ENCODE measurements around the gene HTRA2. TPM values are rescaled to one million over a fixed set of nuclear protein-coding genes. Genes with fewer than 3 reads are reported as not detected.

The HTRA2 gene
- total RNA-seq, 1 donor from 2014 or later = 31.0 TPM

DNA sequence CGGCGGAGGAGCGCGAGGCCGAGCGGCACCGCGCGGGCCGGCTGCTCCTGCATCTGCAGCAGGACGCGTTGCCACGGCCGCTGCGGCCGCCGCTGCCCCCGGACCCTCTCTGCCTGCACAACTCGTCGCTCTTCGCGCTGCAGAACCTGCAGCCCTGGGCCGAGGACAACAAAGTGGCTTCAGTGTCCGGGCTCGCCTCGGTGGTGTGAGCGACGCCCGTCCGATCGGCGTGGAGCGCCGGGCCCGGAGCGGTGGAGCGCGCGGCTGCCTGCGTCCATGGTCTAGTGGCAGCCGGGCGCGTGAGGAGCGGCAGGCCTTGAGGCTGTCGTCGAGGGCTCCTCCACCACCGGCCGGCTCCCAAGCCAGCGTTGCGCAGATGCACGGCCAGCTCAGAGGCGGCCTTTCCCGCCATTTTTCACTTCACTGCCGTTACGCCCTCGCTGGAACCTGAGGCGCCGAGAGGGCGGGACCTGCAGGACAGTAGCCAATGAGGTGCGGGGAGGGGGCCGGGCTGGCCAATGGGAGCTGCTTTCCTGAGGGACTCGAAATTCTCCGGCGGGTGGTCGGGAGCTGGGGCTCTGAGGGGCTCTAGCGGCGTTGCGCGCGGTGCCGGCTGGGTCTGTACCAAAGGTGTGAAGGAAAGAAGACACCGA, 13.6 kb upstream of the HTRA2 start:
- DNase-seq (ENCODE audit: low spot score) = peak; percentile 67

- DNase-seq (ENCODE audit: low spot score) = no peak
These were observed 13.1 kb upstream of the HTRA2 start for GRCh38 chr2:74516650-74517049.

DNA sequence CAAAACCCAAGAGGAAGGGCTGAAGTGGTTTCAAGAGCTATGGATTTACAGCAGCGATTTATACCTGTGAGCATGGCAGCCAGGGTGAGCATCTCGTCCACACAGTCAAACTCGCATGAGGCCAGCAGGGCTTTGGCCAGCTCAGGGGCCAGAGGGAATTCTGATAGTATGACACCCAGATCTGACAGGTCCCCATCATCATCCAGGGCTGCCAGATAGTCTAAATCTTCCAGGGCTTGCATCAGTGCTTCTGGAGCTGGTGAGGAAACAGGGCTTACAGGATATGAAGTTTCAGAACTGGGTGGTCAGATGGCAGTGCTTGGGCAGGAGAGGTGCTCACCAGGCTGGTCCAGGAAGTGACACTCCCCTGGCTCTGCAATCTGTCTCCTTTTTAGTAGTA, 7.2 kb upstream of the HTRA2 start:
- DNase-seq (ENCODE audit: low spot score) = no peak

GRCh38 chr2:74524005-74524404, 5.7 kb upstream of the HTRA2 start:
- no peak for DNase-seq (ENCODE audit: low spot score)

DNA sequence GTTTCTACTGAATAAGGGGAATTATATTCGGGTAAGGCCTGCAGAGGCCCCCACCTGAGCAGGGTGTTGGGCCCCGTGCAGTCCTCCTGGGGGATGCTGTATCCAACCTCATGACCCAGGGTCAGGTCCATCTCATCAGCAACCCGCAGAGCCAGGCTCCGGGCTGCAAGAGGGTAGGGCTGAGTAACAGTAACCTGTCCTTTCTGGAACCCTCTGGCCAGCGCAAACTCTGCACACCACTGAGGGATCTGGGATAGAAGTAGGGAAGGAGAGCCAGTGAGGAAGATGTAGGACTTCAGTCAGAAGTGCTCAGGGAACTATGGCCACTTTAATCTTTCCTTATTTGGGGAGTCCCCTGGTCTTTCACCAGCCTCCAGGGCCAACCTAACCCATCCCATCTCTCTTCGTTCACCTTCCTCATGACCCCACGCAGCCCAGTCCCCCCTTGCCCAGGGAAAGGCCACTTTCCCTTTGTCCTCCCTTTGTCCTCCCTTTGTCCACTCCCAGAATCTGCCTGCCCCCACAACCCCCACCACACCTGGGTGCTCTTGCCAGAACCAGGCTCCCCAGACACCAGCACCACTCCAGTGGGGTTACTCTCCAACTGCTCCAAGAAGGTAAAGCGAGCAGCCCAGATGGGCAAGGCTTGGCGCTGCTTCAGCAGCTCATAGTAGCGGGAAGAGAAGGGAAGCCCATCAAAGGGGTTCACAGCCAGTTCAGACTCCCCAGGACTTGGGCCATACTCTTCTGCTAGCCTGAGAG, 4.6 kb upstream of the HTRA2 start:
- no peak for DNase-seq (ENCODE audit: low spot score)

GRCh38 chr2:74525717-74526648, 3.8 kb upstream of the HTRA2 start, which contains the start of gene DQX1:
Gene DQX1, minus strand, starts transcription at chr2:74526231. Its CDS starts 502 bp downstream, at chr2:74525729.
- no peak for DNase-seq (ENCODE audit: low spot score)

DNA sequence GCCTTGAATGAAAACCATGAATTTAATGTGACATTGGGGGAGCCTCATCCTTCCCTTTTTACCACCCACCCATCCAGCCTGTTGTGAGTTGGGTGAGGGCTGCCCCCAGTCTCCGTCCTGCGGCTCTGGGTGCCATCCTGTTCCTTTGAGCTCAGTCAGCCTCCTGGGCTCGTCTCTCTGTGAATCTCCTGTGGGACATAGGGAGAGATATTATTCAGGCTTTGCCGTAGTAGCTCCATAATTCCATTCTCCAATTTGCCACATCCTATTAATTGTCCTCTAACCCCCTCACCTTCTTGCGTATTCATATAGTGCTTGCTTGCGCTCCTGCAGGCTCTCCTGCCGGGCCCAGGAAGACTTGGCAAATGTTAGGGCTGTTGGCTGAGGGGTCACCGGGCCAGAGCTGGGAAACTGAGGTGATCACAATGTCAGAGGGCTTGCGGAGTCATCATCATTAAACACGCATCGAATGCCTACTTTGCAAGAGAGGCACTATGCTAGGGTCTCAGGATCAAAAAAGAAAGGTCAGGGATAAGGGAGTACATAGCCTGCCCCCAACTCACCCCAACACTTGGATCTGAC, 3.0 kb upstream of the HTRA2 start:
- no peak for DNase-seq (ENCODE audit: low spot score)

DNA sequence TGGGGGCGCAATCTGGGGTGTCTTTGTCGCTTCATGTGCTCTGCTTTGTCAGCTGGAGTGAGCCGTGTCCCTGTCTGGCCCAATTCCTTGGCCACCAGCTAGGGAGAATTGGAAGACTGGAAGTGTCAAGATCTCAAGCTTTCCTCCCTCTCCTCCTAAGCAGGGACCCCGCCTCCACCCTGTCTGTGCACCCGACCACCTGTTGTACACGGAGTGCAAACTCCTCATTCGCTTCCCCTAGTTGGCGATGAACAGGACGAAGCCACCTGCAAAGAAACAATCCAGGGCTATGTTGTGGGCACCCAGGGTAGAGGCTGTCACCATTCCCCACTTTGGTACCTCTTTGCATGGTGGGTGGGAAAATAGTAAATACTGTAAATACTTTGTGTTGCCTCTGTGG, 2.0 kb upstream of the HTRA2 start:
- no peak for DNase-seq (ENCODE audit: low spot score)

DNA sequence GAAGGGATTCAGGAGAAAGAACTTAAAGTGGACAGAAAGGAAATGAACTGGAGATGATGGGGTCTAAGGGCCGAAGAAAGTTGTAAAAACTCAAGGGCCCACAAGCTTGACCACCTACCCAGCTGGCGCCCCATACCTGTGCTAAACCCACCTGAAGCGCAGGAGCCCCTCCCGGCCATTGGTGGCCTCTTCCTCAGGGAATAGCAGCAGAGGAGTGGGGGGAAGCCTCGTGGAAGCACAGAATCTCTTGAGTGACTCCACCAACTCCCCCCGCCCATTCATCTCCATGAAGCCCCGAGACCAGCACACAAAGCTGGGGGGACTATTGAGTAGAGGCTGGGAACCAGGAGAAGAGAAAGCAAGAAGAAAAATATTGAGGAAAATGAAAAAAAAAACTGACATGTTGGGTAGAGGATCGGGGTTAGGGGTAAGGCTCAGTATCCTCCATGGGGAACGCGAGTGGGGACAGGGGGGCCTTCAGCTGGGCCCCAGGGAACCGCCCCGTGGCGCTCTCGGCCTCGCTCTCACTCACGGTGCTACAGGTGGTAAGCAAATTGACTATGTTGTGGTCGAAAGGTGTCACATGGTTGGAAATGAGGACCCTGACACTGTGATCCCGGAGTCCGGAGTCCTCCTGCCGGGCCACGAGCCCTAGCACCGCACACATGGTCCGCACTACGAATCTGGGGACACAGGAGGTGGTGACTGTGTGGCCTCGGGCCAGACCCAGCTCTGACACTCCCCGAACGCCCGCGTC, 955 bp upstream of the HTRA2 start:
- DNase-seq (ENCODE audit: low spot score) = no peak

- no peak for DNase-seq (ENCODE audit: low spot score)
These were observed 780 bp downstream of the HTRA2 start for GRCh38 chr2:74530239-74531187.

GRCh38 chr2:74531666-74532065, 1.9 kb downstream of the HTRA2 start:
- DNase-seq (ENCODE audit: low spot score) = no peak

DNA sequence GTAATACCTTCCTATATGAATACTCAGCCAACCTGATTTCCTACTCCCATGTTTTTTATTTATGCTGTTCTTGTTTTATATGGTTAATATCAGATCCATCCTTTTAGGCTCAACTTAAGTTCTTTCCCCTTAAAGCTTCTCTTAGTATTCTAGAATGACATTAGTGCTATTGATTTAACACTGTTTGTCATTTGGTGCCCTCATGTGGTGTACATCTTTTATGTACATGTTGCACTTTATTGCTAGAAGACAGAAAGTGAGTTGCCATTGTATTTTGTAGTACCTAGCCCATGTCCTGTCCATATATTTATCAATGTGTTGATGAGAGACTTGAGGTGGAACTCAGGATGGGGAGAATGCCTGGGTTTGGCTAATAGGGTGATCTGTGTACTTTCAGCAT, 2.5 kb downstream of the HTRA2 start:
- DNase-seq (ENCODE audit: low spot score) = no peak

DNA sequence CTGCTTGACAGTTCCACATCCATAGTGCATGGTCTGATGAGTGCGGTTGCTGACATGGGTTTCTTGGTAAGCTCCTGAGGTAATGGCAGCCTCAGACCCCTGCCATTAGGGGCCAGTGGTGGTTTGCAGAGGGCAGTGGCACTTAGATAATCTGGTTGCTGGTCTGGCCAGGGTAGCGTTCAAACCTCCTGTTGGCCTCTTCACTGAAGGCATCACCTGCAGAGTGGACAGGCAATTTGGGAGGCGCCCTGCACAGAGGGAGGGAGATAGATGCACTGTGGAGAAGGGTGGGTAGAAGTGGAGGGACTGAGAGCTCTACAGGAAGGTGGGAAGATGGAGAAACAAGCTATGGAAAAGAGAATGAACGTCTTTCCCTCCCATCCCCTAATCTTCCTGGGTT, 3.7 kb downstream of the HTRA2 start:
- no peak for DNase-seq (ENCODE audit: low spot score)

DNA sequence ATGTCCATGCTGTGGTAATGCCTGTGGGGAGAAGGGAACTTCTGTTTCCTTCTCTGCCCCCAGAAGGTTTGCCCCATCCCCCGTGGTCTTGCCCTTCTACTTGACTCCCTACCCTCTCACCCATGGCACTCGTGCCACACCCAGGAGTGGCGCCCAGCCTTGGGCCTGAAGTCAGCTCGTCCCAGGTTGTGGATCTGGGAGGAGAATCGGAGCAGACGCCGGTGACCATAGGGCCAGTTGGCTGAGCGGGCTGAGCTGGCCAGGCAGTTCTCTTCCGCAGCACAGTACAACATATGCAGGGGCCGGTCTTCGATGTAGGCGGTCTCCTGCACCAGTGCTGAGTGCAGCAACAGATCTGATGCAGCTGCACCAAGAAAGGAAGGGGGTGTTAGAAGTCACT, 4.7 kb downstream of the HTRA2 start:
- DNase-seq (ENCODE audit: low spot score) = no peak

- DNase-seq (ENCODE audit: low spot score) = no peak
These were observed 5.8 kb downstream of the HTRA2 start for GRCh38 chr2:74535440-74535965.

DNA sequence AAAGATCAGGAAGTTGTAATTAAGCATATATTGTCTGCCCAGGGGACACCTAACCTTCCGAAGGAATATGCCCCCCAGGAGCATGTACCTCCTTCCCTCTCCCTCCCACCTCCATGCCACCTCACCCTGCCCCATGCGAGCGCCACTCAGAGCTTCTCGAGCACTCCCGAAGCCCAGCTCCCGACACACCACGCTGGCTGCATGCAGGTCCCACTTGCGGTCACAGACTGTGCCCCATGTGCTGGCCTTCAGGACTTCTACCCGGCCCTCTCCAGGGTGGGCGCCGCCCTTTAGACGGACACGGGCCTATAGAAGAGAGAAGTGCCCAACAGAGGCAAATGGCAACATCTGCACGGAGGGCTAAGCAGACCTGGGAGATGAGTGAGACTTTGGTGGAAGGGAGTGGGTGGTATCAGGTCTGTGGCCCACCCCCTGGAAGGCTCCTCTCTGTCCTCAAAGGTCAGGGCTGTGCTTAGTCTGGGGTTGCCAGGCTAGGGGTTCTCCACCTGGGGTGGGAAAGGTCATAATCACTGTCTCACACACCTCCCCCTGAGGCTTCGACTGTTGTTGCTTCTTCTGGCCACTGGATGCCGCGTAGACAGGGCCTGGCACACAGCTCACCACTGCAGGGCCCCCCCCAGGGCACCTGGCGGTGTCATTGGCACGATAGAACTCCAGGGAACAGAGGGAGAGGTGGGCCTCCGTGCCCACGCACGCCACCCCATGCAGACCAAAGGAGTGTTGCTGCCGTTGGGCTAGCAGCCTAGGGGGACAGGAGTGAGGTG, 6.6 kb downstream of the HTRA2 start:
- DNase-seq (ENCODE audit: low spot score) = no peak

- no peak for DNase-seq (ENCODE audit: low spot score)
These were observed 7.4 kb downstream of the HTRA2 start for GRCh38 chr2:74537140-74537539.

- no peak for DNase-seq (ENCODE audit: low spot score)
These were observed 9.2 kb downstream of the HTRA2 start for GRCh38 chr2:74538881-74539339.

DNA sequence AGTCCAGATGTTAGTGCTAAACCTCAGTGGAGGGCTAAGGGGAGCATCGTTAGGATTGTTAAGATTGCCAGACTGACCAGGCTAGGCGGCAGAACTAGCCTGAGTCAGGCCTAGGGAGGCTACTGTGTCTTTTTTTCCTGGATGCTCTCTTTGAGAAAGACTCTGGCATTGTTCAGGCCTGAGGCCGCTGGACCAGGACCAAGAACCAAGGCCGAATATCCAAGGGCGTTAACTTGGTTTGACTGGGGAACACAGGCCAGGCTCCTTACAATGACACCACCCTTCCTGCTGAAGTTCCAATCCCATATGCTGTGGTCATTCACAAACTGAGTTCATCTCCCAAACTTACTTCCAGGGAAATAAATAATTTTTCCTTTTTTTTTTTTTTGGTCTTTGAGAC, 10.6 kb downstream of the HTRA2 start:
- DNase-seq (ENCODE audit: low spot score) = no peak
